BLaER1 treated with 17β-estradiol and CSF1 and Interleukin-3, amounts not matched to agents 10 nM and 100 nM (cell line): Measurements from ENCODE around the gene TNNC1.

Experiments
- H3K27ac ChIP-seq, 11 experiments: shearing (Covaris generic); formaldehyde crosslinking; 2 replicates each; pipeline ENCODE4 v1.8.1; 2022
- H3K27me3 ChIP-seq, 11 experiments: shearing (Covaris generic); formaldehyde crosslinking; 2 replicates each; pipeline ENCODE4 v1.8.1; 2022
- H3K36me3 ChIP-seq, 11 experiments: shearing (Covaris generic); formaldehyde crosslinking; 2 replicates each; pipeline ENCODE4 v1.8.1; 2022
- H3K4me1 ChIP-seq, 10 experiments: shearing (Covaris generic); formaldehyde crosslinking; 2 replicates each; pipeline ENCODE4 v1.8.1; 2022
- H3K4me2 ChIP-seq, 11 experiments: shearing (Covaris generic); formaldehyde crosslinking; 2 replicates each; pipeline ENCODE4 v1.8.1; 2022
- H3K4me3 ChIP-seq, 10 experiments: shearing (Covaris generic); formaldehyde crosslinking; 2 replicates each; pipeline ENCODE4 v1.8.1; 2022
- H3K9ac ChIP-seq, 11 experiments: shearing (Covaris generic); formaldehyde crosslinking; 2 replicates each; pipeline ENCODE4 v1.8.1; 2022
- H3K9me3 ChIP-seq, 11 experiments: shearing (Covaris generic); formaldehyde crosslinking; replicated peaks in 1 of 11; 2 replicates each; pipeline ENCODE4 v1.8.1; 2022
- H4K20me1 ChIP-seq, 11 experiments: shearing (Covaris generic); formaldehyde crosslinking; 2 replicates each; pipeline ENCODE4 v1.8.1; 2022
- Cebpa-rat ChIP-seq, 11 experiments: shearing (Covaris generic); IDR thresholded peaks; 2 replicates each; pipeline ENCODE4 v1.8.1; 2022

Gene TNNC1

GRCh38 chr3:52440671-52441070, 13.2 kb downstream of the TNNC1 start:
- peaks cover 55 to 87% (median 75%) of the 10 kb centered on the region in 10 experiments for H3K4me1 ChIP-seq
- H3K9me3 ChIP-seq: no peaks in the 10 kb centered on the region
- no peak overlapping the region for H3K27ac ChIP-seq
- H3K27me3 ChIP-seq: peaks cover 6 to 75% (median 55%) of the 10 kb centered on the region in 11 experiments; a peak in 20 of 22 replicates
- H4K20me1 ChIP-seq: peaks cover 0 to 44% (median 20%) of the 10 kb centered on the region in 11 experiments; a peak in 13 of 22 replicates
- peaks cover 0 to 46% (median 0%) of the 10 kb centered on the region in 11 experiments; a peak in 6 of 22 replicates for H3K36me3 ChIP-seq
- H3K9ac ChIP-seq: no peak overlapping the region
- H3K4me3 ChIP-seq: no peak overlapping the region
- H3K4me2 ChIP-seq: peak overlapping the region in 1 of 11 experiments; percentile 7; a peak in 3 of 22 replicates
- no peak for TF ChIP-seq Cebpa-rat (IDR thresholded peaks at IDR 0.05)

GRCh38 chr3:52440249-52440551, 13.6 kb downstream of the TNNC1 start:
- Histone ChIP-seq H3K9me3 (no peaks in the 10 kb centered on the region), H3K4me2 (no peak overlapping the region), H4K20me1 (peaks cover 0 to 40% (median 20%) of the 10 kb centered on the region in 11 experiments; a peak in 13 of 22 replicates), H3K36me3 (peaks cover 0 to 50% (median 0%) of the 10 kb centered on the region in 11 experiments; a peak in 6 of 22 replicates), H3K4me3 (no peak overlapping the region), H3K27me3 (peaks cover 6 to 70% (median 51%) of the 10 kb centered on the region in 11 experiments; a peak in 19 of 22 replicates), H3K9ac (no peak overlapping the region), H3K4me1 (peaks cover 55 to 89% (median 75%) of the 10 kb centered on the region in 10 experiments), H3K27ac (no peak overlapping the region)
- no peak for TF ChIP-seq Cebpa-rat (IDR thresholded peaks at IDR 0.05)

GRCh38 chr3:52439426-52440248, 14.2 kb downstream of the TNNC1 start:
- H4K20me1 ChIP-seq: peaks cover 0 to 37% (median 20%) of the 10 kb centered on the region in 11 experiments; a peak in 13 of 22 replicates
- TF ChIP-seq Cebpa-rat (IDR thresholded peaks at IDR 0.05): no peak

GRCh38 chr3:52438579-52439425, 15.0 kb downstream of the TNNC1 start:
- Histone ChIP-seq H3K4me3 (no peak overlapping the region), H3K9ac (peak overlapping the region in 1 of 11 experiments; percentile 18; a peak in 2 of 22 replicates), H3K4me1 (peaks cover 55 to 89% (median 75%) of the 10 kb centered on the region in 10 experiments), H4K20me1 (peaks cover 0 to 29% (median 15%) of the 10 kb centered on the region in 11 experiments; a peak in 13 of 22 replicates), H3K9me3 (no peaks in the 10 kb centered on the region), H3K27ac (no peak overlapping the region), H3K27me3 (peaks cover 6 to 65% (median 48%) of the 10 kb centered on the region in 11 experiments; a peak in 19 of 22 replicates), H3K36me3 (peaks cover 0 to 50% (median 0%) of the 10 kb centered on the region in 11 experiments; a peak in 6 of 22 replicates), H3K4me2 (peak overlapping the region in 8 of 11 experiments; percentile 1 to 99 (median 94); a peak in 10 of 22 replicates)
- no peak for TF ChIP-seq Cebpa-rat (IDR thresholded peaks at IDR 0.05)

More at GRCh38 chr3:52439426-52440248, 14.2 kb downstream of the TNNC1 start:
- Histone ChIP-seq H3K9ac (peak overlapping the region in 1 of 11 experiments; percentile 18; a peak in 1 of 22 replicates), H3K9me3 (no peaks in the 10 kb centered on the region), H3K4me2 (peak overlapping the region in 5 of 11 experiments; percentile 14 to 99 (median 93); a peak in 6 of 22 replicates), H3K4me1 (peaks cover 55 to 89% (median 75%) of the 10 kb centered on the region in 10 experiments), H3K27ac (no peak overlapping the region), H3K36me3 (peaks cover 0 to 50% (median 0%) of the 10 kb centered on the region in 11 experiments; a peak in 6 of 22 replicates), H3K27me3 (peaks cover 6 to 65% (median 47%) of the 10 kb centered on the region in 11 experiments; a peak in 19 of 22 replicates), H3K4me3 (no peak overlapping the region)

GRCh38 chr3:52438104-52438376, 15.8 kb downstream of the TNNC1 start:
- Histone ChIP-seq H3K9ac (peak overlapping the region in 2 of 11 experiments; percentile 15 to 72; a peak in 4 of 22 replicates), H3K4me3 (no peak overlapping the region), H3K9me3 (no peaks in the 10 kb centered on the region), H3K4me2 (peak overlapping the region in 10 of 11 experiments; percentile 76 to 99 (median 94); a peak in 19 of 22 replicates), H3K27me3 (peaks cover 2 to 65% (median 42%) of the 10 kb centered on the region in 11 experiments; a peak in 19 of 22 replicates), H3K4me1 (peaks cover 53 to 89% (median 75%) of the 10 kb centered on the region in 10 experiments), H4K20me1 (peaks cover 0 to 21% (median 7%) of the 10 kb centered on the region in 11 experiments; a peak in 12 of 22 replicates), H3K36me3 (peaks cover 0 to 50% (median 0%) of the 10 kb centered on the region in 11 experiments; a peak in 6 of 22 replicates), H3K27ac (peak overlapping the region in 5 of 11 experiments; percentile 75 to 83 (median 77); a peak in 8 of 22 replicates)
- TF ChIP-seq Cebpa-rat (IDR thresholded peaks at IDR 0.05): no peak

GRCh38 chr3:52437326-52438103, 16.3 kb downstream of the TNNC1 start:
- peak overlapping the region; percentile 76 to 99 (median 94) for H3K4me2 ChIP-seq
- no peak for TF ChIP-seq Cebpa-rat (IDR thresholded peaks at IDR 0.05)
- peaks cover 0 to 63% (median 36%) of the 10 kb centered on the region in 11 experiments; a peak in 18 of 22 replicates for H3K27me3 ChIP-seq
- peak overlapping the region in 9 of 11 experiments; percentile 52 to 76 (median 62); a peak in 17 of 22 replicates for H3K9ac ChIP-seq
- peaks cover 0 to 16% (median 2%) of the 10 kb centered on the region in 11 experiments; a peak in 9 of 22 replicates for H4K20me1 ChIP-seq
- peaks cover 0 to 50% (median 0%) of the 10 kb centered on the region in 11 experiments; a peak in 6 of 22 replicates for H3K36me3 ChIP-seq
- peaks cover 48 to 89% (median 75%) of the 10 kb centered on the region in 10 experiments for H3K4me1 ChIP-seq
- peak overlapping the region in 5 of 10 experiments; percentile 7 to 42 (median 36); a peak in 9 of 20 replicates for H3K4me3 ChIP-seq
- H3K9me3 ChIP-seq: no peaks in the 10 kb centered on the region
- peak overlapping the region in 10 of 11 experiments; percentile 53 to 86 (median 77); a peak in 20 of 22 replicates for H3K27ac ChIP-seq

- Histone ChIP-seq H3K4me2 (peak overlapping the region; percentile 76 to 99 (median 94)), H3K4me1 (peaks cover 53 to 90% (median 78%) of the 10 kb centered on the region in 10 experiments), H3K27ac (peak overlapping the region in 10 of 11 experiments; percentile 53 to 86 (median 77); a peak in 20 of 22 replicates), H4K20me1 (peaks cover 0 to 7% (median 0%) of the 10 kb centered on the region in 11 experiments; a peak in 3 of 22 replicates), H3K9me3 (no peaks in the 10 kb centered on the region), H3K27me3 (peaks cover 0 to 63% (median 34%) of the 10 kb centered on the region in 11 experiments; a peak in 15 of 22 replicates), H3K9ac (peak overlapping the region in 10 of 11 experiments; percentile 37 to 76 (median 60); a peak in 19 of 22 replicates), H3K4me3 (peak overlapping the region in 6 of 10 experiments; percentile 7 to 42 (median 34); a peak in 8 of 20 replicates), H3K36me3 (peaks cover 0 to 50% (median 0%) of the 10 kb centered on the region in 11 experiments; a peak in 6 of 22 replicates)
- TF ChIP-seq Cebpa-rat (IDR thresholded peaks at IDR 0.05): peak in 9 of 11 experiments; percentile 28 to 85 (median 77); a peak in 15 of 22 replicates
Measured at GRCh38 chr3:52436500-52437149, 17.2 kb downstream of the TNNC1 start.
